ENCODE results near the gene CMBL. TPM values are rescaled to one million over a fixed set of nuclear protein-coding genes. Genes with fewer than 3 reads are reported as not detected.

Gene CMBL
- total and polyA plus RNA-seq, 2 of the 13 experiments (the other 11 are each of a cell fraction or from before 2014, with no cell fraction given), result 11.5 to 17.0 TPM

DNA sequence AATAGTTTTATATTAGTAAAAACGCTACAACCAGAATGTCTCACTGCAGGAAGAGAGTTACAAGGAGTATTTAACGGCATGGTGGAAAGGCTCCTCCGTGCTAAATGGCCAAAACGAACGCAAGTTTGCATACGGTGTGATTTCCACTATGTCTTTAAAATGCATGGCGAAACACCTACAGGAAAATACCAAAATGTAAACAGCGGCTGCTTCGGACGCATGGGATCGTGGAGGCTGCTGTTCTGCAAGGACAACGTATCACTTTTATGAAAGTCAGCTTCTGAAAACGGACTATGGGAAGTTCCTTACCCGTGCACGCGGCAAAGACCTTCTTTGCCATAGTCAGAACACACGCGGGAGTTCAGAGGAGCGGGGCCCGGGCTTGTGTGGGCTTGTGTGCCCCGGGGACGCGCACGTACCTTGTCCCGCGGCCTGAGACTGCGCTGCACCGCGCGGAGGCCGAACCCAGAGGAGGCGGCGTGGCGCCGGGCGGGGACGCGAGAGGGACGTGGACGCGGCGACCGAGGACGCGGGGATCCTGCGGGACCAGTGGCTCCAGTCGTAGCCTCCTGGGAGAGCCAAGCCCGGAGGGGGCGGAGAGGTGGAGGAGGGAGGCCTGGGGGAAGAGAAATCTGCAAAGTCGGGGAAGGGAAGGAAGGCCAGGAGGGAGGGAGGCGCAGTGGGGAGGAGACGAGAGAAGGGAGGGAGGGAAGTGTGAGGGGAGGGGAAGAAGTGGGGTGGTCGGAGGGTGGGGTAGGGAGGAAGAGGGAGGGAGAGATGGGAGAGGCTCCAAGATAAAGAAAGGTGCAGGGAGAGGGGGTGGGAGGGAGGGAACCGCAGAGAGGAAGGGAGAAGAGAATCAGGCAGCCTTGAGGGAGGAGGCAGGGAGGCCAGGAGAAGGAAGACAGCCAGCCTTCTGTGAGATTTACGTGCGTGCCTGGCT lies at the start of gene CMBL (continued):
- TF ChIP-seq GLI4 (CRISPR knock-in tag; IDR thresholded peaks at IDR 0.05; ENCODE audit: borderline replicate concordance) (no peak), HNRNPK (IDR thresholded peaks at IDR 0.05; ENCODE audit: low read depth, low read length, poor library complexity, severe bottlenecking) (peak; percentile 58), ZFY (CRISPR knock-in tag; IDR thresholded peaks at IDR 0.05) (peak; percentile 88), NFATC3 (CRISPR knock-in tag; IDR thresholded peaks at IDR 0.05) (no peak), MZF1 (CRISPR knock-in tag; IDR thresholded peaks at IDR 0.05; ENCODE audit: borderline replicate concordance) (no peak), ZBTB43 (CRISPR knock-in tag; conservative IDR thresholded peaks at IDR 0.05) (no peak), ZNF724P (CRISPR knock-in tag; IDR thresholded peaks at IDR 0.05; ENCODE audit: borderline replicate concordance) (no peak), E2F1 (CRISPR knock-in tag; IDR thresholded peaks at IDR 0.05) (no peak), DNMT3B (CRISPR knock-in tag; conservative IDR thresholded peaks at IDR 0.05) (no peak), REL (CRISPR knock-in tag; conservative IDR thresholded peaks at IDR 0.05) (no peak), MED1 (CRISPR knock-in tag; IDR thresholded peaks at IDR 0.05) (0 out of 2 replicates have a peak, but pooled peaks have one; percentile 28), IRF1 (CRISPR knock-in tag; IDR thresholded peaks at IDR 0.05; ENCODE audit: low read depth) (no peak), KLF16 (CRISPR knock-in tag; IDR thresholded peaks at IDR 0.05) (peak in 1 of 2 experiments; percentile 30; a peak in 1 of 4 replicates), RAD51 (IDR thresholded peaks at IDR 0.05; ENCODE audit: borderline replicate concordance) (no peak), ZNF10 (CRISPR knock-in tag; IDR thresholded peaks at IDR 0.05; ENCODE audit: borderline replicate concordance, low read depth) (no peak), ZNF432 (CRISPR knock-in tag; IDR thresholded peaks at IDR 0.05; ENCODE audit: borderline replicate concordance) (no peak), ZNF570 (CRISPR knock-in tag; IDR thresholded peaks at IDR 0.05; ENCODE audit: borderline replicate concordance) (no peak), ZNF598 (CRISPR knock-in tag; IDR thresholded peaks at IDR 0.05; ENCODE audit: borderline replicate concordance) (0 out of 2 replicates have a peak, but pooled peaks have one; percentile 13)

All from HepG2 (cell line).